Central memory CD8-positive, alpha-beta T cell (primary cell): ENCODE data around the gene FERMT3.
A peak's percentile ranks its signal among the peaks of the same experiment; 100 is the strongest.
"Not testable (repeated sequence)": the region's sequence is repeated elsewhere in the genome, so short reads cannot be mapped to it uniquely, and the experiment has no call there.

Experiments
- ATAC-seq: fragments of 150-1000 bp; cut with Tn5 transposase; replicated peaks from 2 replicates; pipeline ENCODE4 v1.10.0; 2022; ENCODE audit warnings: mild to moderate bottlenecking, moderate FRiP score, moderate number of reproducible peaks; ENCODE audit not compliant: poor library complexity, severe bottlenecking; ENCODE audit errors: extremely low read depth
- DNase-seq, 2 donors: peaks; one replicate each; pipeline ENCODE4 v3.0.0; 2021; ENCODE audit warnings: low spot score in 2 of 2
- H3K27ac Mint-ChIP-seq: one replicate; pipeline ENCODE4 v1.8.0; 2022; ENCODE audit warnings: low read depth, mild to moderate bottlenecking, moderate library complexity, mixed read lengths
- H3K27me3 Mint-ChIP-seq: one replicate; pipeline ENCODE4 v1.8.0; 2022; ENCODE audit warnings: mixed read lengths
- H3K36me3 Mint-ChIP-seq: one replicate; pipeline ENCODE4 v1.8.0; 2022; ENCODE audit warnings: mild to moderate bottlenecking, moderate library complexity, mixed read lengths; ENCODE audit not compliant: insufficient read depth
- H3K4me1 Mint-ChIP-seq: one replicate; pipeline ENCODE4 v1.8.0; 2022; ENCODE audit warnings: mixed read lengths
- H3K4me3 Mint-ChIP-seq: one replicate; pipeline ENCODE4 v1.8.0; 2022; ENCODE audit warnings: mild to moderate bottlenecking, moderate library complexity, mixed read lengths
- H3K9me3 Mint-ChIP-seq: one replicate; pipeline ENCODE4 v1.8.0; 2022; ENCODE audit warnings: mixed read lengths

Gene FERMT3

GRCh38 chr11:64206457-64207255 is at the start of gene FERMT3:
TSS of gene FERMT3 (plus strand) at chr11:64206721. CDS start at chr11:64207365, 644 bp downstream.
- no peaks in the 10 kb centered on the region for H3K27me3 Mint-ChIP-seq
- DNase-seq (peak in 1 of 2 donors; percentile 49), ATAC-seq (peak; percentile 66)
- H3K27ac Mint-ChIP-seq: peak within 1 kb of the TSS; percentile 86
- peaks cover 40% of the 10 kb centered on the region for H3K4me1 Mint-ChIP-seq
- H3K36me3 Mint-ChIP-seq: peaks cover 33% of the 10 kb centered on the region
- H3K9me3 Mint-ChIP-seq: no peaks in the 10 kb centered on the region
- H3K4me3 Mint-ChIP-seq: peak within 1 kb of the TSS; percentile 89

- no peaks in the 10 kb centered on the region for H3K27me3 Mint-ChIP-seq
- ATAC-seq: no peak
- H3K4me1 Mint-ChIP-seq: peaks cover 5% of the 10 kb centered on the region
- no peak for DNase-seq
- H3K36me3 Mint-ChIP-seq: peaks cover 1% of the 10 kb centered on the region
- H3K27ac Mint-ChIP-seq: no peak overlapping the region
- H3K4me3 Mint-ChIP-seq: no peak overlapping the region
- no peaks in the 10 kb centered on the region for H3K9me3 Mint-ChIP-seq
Observed at GRCh38 chr11:64157631-64158394, 48.7 kb upstream of the FERMT3 start.

DNA sequence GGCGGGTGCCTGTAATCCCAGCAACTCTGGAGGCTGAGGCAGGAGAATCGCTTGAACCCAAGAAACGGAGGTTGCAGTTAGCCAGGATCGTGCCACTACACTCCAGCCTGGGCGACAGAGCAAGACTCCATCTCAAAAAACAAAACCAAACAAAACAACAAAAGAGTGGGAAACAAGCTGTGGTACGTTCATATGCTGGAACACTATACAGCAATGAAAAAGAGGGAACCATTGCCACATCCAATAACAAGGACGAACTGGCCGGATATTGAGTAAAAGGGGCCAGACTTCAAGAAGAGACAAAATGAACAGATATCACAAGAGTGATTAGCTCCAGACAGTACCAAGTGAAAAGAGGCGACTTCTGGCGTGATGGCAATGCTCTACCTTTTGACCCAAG is 45.5 kb upstream of the FERMT3 start:
- H3K36me3 Mint-ChIP-seq: no peaks in the 10 kb centered on the region
- H3K4me3 Mint-ChIP-seq: no peak overlapping the region
- ATAC-seq: no peak

GRCh38 chr11:64162769-64163168 is 43.8 kb upstream of the FERMT3 start:
- not testable (repeated sequence) for DNase-seq, H3K4me3 Mint-ChIP-seq, H3K9me3 Mint-ChIP-seq, H3K27me3 Mint-ChIP-seq, H3K27ac Mint-ChIP-seq, H3K36me3 Mint-ChIP-seq, ATAC-seq
- peaks cover 14% of the 10 kb centered on the region for H3K4me1 Mint-ChIP-seq

More for the DNA sequence above, 45.5 kb upstream of the FERMT3 start:
- H3K4me1 Mint-ChIP-seq: peaks cover 8% of the 10 kb centered on the region
- no peaks in the 10 kb centered on the region for H3K27me3 Mint-ChIP-seq
- H3K27ac Mint-ChIP-seq: no peak overlapping the region
- H3K9me3 Mint-ChIP-seq: no peaks in the 10 kb centered on the region
- no peak for DNase-seq

GRCh38 chr11:64163951-64164350 is 42.6 kb upstream of the FERMT3 start:
- no peaks in the 10 kb centered on the region for H3K27me3 Mint-ChIP-seq
- H3K9me3 Mint-ChIP-seq: no peaks in the 10 kb centered on the region
- peak overlapping the region; percentile 78 for H3K4me3 Mint-ChIP-seq
- no peak overlapping the region for H3K27ac Mint-ChIP-seq
- DNase-seq: no peak
- no peak for ATAC-seq
- H3K36me3 Mint-ChIP-seq: no peaks in the 10 kb centered on the region
- peaks cover 14% of the 10 kb centered on the region for H3K4me1 Mint-ChIP-seq

DNA sequence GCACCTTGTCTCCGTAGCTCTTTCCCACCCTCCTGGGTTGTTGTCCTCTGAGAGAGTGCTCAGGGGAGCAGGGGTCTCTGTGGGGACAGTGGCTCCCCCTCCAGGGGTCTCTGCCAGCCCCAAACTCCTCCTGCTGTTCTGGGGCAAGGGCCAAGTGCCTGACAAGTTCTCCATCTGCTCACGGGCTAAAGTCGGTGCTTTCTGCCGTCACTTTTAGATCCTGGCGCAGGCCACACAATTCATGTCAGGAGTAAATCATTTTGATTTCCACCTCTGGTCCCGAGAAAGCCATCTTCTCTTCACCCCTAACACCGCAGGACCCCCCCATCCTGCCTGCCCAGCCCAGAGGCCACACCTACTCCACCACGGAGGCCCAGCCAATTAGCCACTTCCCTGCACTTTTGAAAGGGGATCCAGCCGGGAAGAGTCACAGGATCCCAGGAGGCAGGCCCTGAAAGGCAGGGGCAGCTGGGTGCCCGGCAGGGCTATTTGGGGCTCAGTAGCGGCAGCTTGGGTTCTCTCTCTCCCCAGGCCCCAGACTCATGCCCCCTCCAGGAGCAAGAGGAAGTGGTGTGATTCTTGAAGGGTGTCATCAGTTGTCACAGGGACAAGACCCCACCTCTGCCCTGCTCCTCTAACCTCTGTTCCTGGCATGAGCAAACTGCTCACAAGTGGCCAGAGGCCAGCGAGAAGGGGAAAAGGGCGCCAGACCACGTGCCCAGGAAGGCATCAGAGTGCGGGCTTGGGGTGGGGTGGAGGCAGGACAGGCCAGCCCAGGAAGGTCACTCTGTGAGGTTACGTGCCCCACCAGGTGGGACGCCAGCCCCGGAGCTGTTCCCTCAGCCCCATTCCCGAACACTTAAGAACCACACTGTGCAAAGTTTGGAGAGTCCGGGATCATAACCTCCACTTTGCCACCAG is 41.9 kb upstream of the FERMT3 start:
- ATAC-seq (no peak), DNase-seq (no peak)
- no peak overlapping the region for H3K27ac Mint-ChIP-seq
- H3K36me3 Mint-ChIP-seq: no peaks in the 10 kb centered on the region
- peaks cover 14% of the 10 kb centered on the region for H3K4me1 Mint-ChIP-seq
- H3K27me3 Mint-ChIP-seq: no peaks in the 10 kb centered on the region
- H3K4me3 Mint-ChIP-seq: peak overlapping the region; percentile 78
- no peaks in the 10 kb centered on the region for H3K9me3 Mint-ChIP-seq

DNA sequence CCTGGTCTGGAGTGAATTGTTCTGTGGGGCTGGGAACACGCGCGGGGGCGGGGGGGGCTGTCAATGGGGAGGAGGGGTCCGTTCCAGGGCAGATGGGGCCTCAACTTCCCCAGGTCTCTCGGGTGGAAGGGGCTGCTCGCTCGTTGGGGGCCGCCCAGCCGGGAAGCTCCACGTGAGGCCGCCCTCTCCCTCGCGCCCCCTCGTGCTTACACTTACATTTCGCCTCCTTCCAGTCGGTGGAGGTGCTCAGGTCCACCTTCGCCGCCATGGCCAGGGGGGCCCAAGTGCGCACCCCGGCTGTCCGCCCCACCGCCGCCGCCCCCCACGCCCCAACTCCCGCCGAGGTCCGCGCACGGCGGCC is 41.1 kb upstream of the FERMT3 start:
- H3K4me1 Mint-ChIP-seq: peaks cover 14% of the 10 kb centered on the region
- no peak for DNase-seq
- H3K27me3 Mint-ChIP-seq: no peaks in the 10 kb centered on the region
- no peak for ATAC-seq
- no peak overlapping the region for H3K27ac Mint-ChIP-seq
- H3K9me3 Mint-ChIP-seq: no peaks in the 10 kb centered on the region
- no peaks in the 10 kb centered on the region for H3K36me3 Mint-ChIP-seq
- H3K4me3 Mint-ChIP-seq: peak overlapping the region; percentile 86

- peak; percentile 95 for ATAC-seq
- Mint-ChIP-seq H3K9me3 (no peaks in the 10 kb centered on the region), H3K27me3 (no peaks in the 10 kb centered on the region), H3K4me1 (peaks cover 14% of the 10 kb centered on the region), H3K27ac (no peak within 1 kb of the TSS), H3K36me3 (no peaks in the 10 kb centered on the region), H3K4me3 (peak within 1 kb of the TSS; percentile 86)
- peak; percentile 33 to 47 for DNase-seq
Observed at GRCh38 chr11:64165842-64166635, 40.5 kb upstream of the FERMT3 start, which contains the start of gene MACROD1. TSS of gene MACROD1 (minus strand) at chr11:64166113. CDS start at chr11:64165994, 119 bp downstream.

DNA sequence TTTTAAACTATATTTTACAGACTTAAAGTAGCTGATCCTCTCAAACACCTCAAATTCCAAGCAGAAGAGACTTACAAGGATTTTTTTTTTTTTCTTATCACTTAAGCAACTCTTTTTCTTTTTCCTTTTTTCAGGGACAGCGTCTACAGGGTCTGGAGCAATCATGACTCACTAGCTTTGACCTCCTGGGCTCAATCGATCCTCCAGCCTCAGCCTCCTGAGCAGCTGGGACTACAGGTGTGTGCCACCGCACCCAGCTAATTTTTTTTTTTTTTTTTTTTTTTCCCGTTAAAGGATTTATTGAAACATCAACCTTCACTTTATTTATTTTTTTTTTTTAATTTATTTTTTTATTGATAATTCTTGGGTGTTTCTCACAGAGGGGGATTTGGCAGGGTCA is 36.1 kb upstream of the FERMT3 start:
- no peaks in the 10 kb centered on the region for H3K9me3 Mint-ChIP-seq
- no peak overlapping the region for H3K4me3 Mint-ChIP-seq
- H3K27me3 Mint-ChIP-seq: no peaks in the 10 kb centered on the region
- H3K36me3 Mint-ChIP-seq: no peaks in the 10 kb centered on the region
- DNase-seq (no peak), ATAC-seq (no peak)
- no peak overlapping the region for H3K27ac Mint-ChIP-seq
- peaks cover 9% of the 10 kb centered on the region for H3K4me1 Mint-ChIP-seq

GRCh38 chr11:64173616-64174355 is 32.7 kb upstream of the FERMT3 start:
- no peaks in the 10 kb centered on the region for H3K4me1 Mint-ChIP-seq
- H3K27me3 Mint-ChIP-seq: no peaks in the 10 kb centered on the region
- H3K9me3 Mint-ChIP-seq: no peaks in the 10 kb centered on the region
- DNase-seq (no peak), ATAC-seq (no peak)
- H3K27ac Mint-ChIP-seq: no peak overlapping the region
- H3K4me3 Mint-ChIP-seq: no peak overlapping the region
- no peaks in the 10 kb centered on the region for H3K36me3 Mint-ChIP-seq

GRCh38 chr11:64176751-64177150 is 29.8 kb upstream of the FERMT3 start:
- Mint-ChIP-seq H3K27me3 (no peaks in the 10 kb centered on the region), H3K27ac (no peak overlapping the region), H3K4me1 (no peaks in the 10 kb centered on the region), H3K9me3 (no peaks in the 10 kb centered on the region), H3K36me3 (peaks cover 2% of the 10 kb centered on the region), H3K4me3 (no peak overlapping the region)
- DNase-seq (no peak), ATAC-seq (no peak)
